Peyer's patch (tissue), 4 donors: ENCODE data around the gene DYNLL2.

ENCODE experiments used
- CTCF ChIP-seq, 6 experiments: fragments of 450-650 bp in 4 of 6; fragments of 200-600 bp in 2 of 6; sonication (generic) in 1 of 6; IDR thresholded peaks; one replicate each; pipeline ENCODE4 v1.5.1; 2017 to 2019; ENCODE audit warnings: antibody characterized with exemption in 6 of 6, mild to moderate bottlenecking in 3 of 6, moderate library complexity in 1 of 6
- POLR2A ChIP-seq, 2 donors: fragments of 450-650 bp; IDR thresholded peaks; one replicate each; pipeline ENCODE4 v1.5.1; 2017; ENCODE audit warnings: antibody characterized with exemption in 2 of 2, mild to moderate bottlenecking in 2 of 2, moderate library complexity in 2 of 2

- TF ChIP-seq CTCF (IDR thresholded peaks at IDR 0.05) (no peak), POLR2A (IDR thresholded peaks at IDR 0.05) (no peak)
Measured at GRCh38 chr17:58082870-58083490, at the start of gene DYNLL2.
